ENCODE measurements around the gene MYCBPAP. TPM values are rescaled to one million over a fixed set of nuclear protein-coding genes. Genes with fewer than 3 reads are reported as not detected.
"Not testable (repeated sequence)": the region's sequence is repeated elsewhere in the genome, so short reads cannot be mapped to it uniquely, and the experiment has no call there.

Gene MYCBPAP
- total RNA-seq, 1 donor from 2014 or later: 0.72 TPM

DNA sequence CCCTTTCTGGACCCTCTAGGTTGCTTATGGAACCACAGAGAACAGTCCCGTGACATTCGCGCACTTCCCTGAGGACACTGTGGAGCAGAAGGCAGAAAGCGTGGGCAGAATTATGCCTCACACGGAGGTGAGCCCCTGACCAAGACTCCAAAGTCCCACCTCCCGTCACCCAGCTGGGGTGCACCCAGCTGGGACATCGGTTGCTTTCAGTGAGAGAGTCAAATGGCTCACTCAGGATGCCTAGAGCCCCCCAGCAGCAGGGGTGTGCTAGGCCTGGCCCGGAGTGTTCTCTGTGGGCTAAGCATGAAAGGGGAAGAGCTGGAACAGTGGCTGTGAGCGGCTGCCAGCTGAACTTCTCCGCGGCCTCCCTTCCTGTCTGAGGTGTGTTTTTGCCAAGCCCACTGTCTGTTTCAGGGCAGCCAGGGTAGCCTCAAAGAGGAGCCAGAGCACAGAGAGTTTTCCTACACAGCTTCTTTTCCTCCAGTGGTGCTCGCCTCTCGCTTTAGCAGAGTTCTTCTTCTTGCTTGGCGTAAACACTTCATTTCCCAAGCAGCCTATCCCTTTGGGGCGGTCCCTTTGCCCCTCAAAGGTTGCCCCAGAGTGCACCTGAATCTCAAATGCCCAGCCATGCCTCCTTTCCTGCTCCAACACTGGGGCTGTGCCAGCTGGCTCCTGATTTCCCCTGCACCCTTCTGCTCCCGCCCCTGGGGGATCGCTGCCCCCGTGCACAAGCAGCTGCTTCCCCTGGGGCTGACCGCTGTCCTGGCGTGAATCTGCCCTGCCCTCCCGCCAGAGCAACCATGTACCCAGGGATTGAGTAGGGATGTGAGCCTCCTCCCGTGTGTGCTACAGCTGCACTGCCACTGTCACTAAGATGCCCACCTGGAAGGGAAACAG, 37.0 kb upstream of the MYCBPAP start:
- peaks cover 5% of the 10 kb centered on the region for H3K4me1 Mint-ChIP-seq (ENCODE audit: unreplicated experiment)
- H3K4me3 Mint-ChIP-seq (ENCODE audit: unreplicated experiment): no peak overlapping the region
- no peak for DNase-seq (ENCODE audit: low spot score)
- H3K27ac Mint-ChIP-seq (ENCODE audit: unreplicated experiment): no peak overlapping the region
- peaks cover 22% of the 10 kb centered on the region for H3K27me3 Mint-ChIP-seq (ENCODE audit: unreplicated experiment)
- H3K9me3 Mint-ChIP-seq (ENCODE audit: unreplicated experiment): no peaks in the 10 kb centered on the region
- H3K36me3 Mint-ChIP-seq (ENCODE audit: low read depth, unreplicated experiment): peaks cover 33% of the 10 kb centered on the region
- TF ChIP-seq, protein P1, sequence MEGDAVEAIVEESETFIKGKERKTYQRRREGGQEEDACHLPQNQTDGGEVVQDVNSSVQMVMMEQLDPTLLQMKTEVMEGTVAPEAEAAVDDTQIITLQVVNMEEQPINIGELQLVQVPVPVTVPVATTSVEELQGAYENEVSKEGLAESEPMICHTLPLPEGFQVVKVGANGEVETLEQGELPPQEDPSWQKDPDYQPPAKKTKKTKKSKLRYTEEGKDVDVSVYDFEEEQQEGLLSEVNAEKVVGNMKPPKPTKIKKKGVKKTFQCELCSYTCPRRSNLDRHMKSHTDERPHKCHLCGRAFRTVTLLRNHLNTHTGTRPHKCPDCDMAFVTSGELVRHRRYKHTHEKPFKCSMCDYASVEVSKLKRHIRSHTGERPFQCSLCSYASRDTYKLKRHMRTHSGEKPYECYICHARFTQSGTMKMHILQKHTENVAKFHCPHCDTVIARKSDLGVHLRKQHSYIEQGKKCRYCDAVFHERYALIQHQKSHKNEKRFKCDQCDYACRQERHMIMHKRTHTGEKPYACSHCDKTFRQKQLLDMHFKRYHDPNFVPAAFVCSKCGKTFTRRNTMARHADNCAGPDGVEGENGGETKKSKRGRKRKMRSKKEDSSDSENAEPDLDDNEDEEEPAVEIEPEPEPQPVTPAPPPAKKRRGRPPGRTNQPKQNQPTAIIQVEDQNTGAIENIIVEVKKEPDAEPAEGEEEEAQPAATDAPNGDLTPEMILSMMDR (IDR thresholded peaks at IDR 0.05; ENCODE audit: unreplicated experiment): no peak

- no peak for DNase-seq (ENCODE audit: low spot score)
- H3K27me3 Mint-ChIP-seq (ENCODE audit: unreplicated experiment): peaks cover 19% of the 10 kb centered on the region
- H3K27ac Mint-ChIP-seq (ENCODE audit: unreplicated experiment): no peak overlapping the region
Measured at GRCh38 chr17:50472286-50472685, 36.0 kb upstream of the MYCBPAP start.

DNA sequence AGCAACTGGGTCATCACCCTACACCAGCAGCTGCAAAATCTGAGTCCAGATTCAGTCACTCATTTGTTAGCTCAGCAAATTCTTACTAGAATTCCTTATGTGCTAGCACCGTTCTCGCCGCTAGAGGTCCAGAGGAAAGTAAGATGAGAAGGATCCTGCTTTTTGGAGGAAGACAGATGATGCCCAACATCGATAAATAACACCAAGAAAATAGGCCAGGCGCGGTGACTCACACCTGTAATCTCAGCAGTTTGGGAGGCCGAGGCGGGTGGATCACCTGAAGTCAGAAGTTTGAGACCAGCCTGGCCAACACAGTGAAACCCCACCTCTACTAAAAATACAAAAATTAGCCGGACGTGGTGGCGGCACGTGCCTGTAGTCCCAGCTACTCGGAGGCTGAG, 35.5 kb upstream of the MYCBPAP start:
- not testable (repeated sequence) for DNase-seq (ENCODE audit: low spot score); H3K4me1 Mint-ChIP-seq (ENCODE audit: unreplicated experiment); H3K9me3 Mint-ChIP-seq (ENCODE audit: unreplicated experiment); H3K4me3 Mint-ChIP-seq (ENCODE audit: unreplicated experiment); H3K27ac Mint-ChIP-seq (ENCODE audit: unreplicated experiment)
- Mint-ChIP-seq H3K27me3 (ENCODE audit: unreplicated experiment) (peaks cover 17% of the 10 kb centered on the region), H3K36me3 (ENCODE audit: low read depth, unreplicated experiment) (peaks cover 34% of the 10 kb centered on the region)

More at GRCh38 chr17:50472286-50472685, 36.0 kb upstream of the MYCBPAP start:
- Mint-ChIP-seq H3K4me3 (ENCODE audit: unreplicated experiment) (no peak overlapping the region), H3K36me3 (ENCODE audit: low read depth, unreplicated experiment) (peaks cover 36% of the 10 kb centered on the region), H3K4me1 (ENCODE audit: unreplicated experiment) (peaks cover 5% of the 10 kb centered on the region), H3K9me3 (ENCODE audit: unreplicated experiment) (no peaks in the 10 kb centered on the region)
- TF ChIP-seq, protein P1 (IDR thresholded peaks at IDR 0.05; ENCODE audit: unreplicated experiment): no peak

GRCh38 chr17:50473901-50474300, 34.3 kb upstream of the MYCBPAP start:
- Mint-ChIP-seq H3K4me3 (ENCODE audit: unreplicated experiment) (no peak overlapping the region), H3K27me3 (ENCODE audit: unreplicated experiment) (peaks cover 15% of the 10 kb centered on the region), H3K4me1 (ENCODE audit: unreplicated experiment) (peaks cover 5% of the 10 kb centered on the region), H3K36me3 (ENCODE audit: low read depth, unreplicated experiment) (peaks cover 34% of the 10 kb centered on the region), H3K9me3 (ENCODE audit: unreplicated experiment) (no peaks in the 10 kb centered on the region), H3K27ac (ENCODE audit: unreplicated experiment) (no peak overlapping the region)
- DNase-seq (ENCODE audit: low spot score): no peak
- TF ChIP-seq, protein P1 (IDR thresholded peaks at IDR 0.05; ENCODE audit: unreplicated experiment): no peak

DNA sequence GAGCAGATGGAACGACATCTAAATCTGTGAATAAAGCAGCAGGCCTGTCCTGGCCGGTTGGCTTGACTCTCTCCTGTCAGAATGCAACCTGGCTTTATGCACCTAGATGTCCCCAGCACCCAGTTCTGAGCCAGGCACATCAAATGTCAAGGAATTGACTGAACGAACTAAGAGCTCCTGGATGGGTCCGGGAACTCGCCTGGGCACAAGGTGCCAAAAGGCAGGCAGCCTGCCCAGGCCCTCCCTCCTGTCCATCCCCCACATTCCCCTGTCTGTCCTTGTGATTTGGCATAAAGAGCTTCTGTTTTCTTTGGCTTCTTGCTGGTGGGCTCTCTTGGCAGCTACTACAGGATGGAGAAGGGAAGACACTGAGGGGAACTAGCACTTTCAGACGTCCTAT, 33.7 kb upstream of the MYCBPAP start:
- H3K27ac Mint-ChIP-seq (ENCODE audit: unreplicated experiment): no peak overlapping the region
- DNase-seq (ENCODE audit: low spot score): no peak
- peaks cover 37% of the 10 kb centered on the region for H3K36me3 Mint-ChIP-seq (ENCODE audit: low read depth, unreplicated experiment)
- no peak overlapping the region for H3K4me3 Mint-ChIP-seq (ENCODE audit: unreplicated experiment)
- H3K27me3 Mint-ChIP-seq (ENCODE audit: unreplicated experiment): peaks cover 19% of the 10 kb centered on the region
- no peaks in the 10 kb centered on the region for H3K9me3 Mint-ChIP-seq (ENCODE audit: unreplicated experiment)
- peaks cover 5% of the 10 kb centered on the region for H3K4me1 Mint-ChIP-seq (ENCODE audit: unreplicated experiment)
- TF ChIP-seq, protein P1 (IDR thresholded peaks at IDR 0.05; ENCODE audit: unreplicated experiment): no peak

All from endothelial cell (in vitro differentiated cells).